Central memory CD8-positive, alpha-beta T cell (primary cell): ENCODE data around the gene HOXB2.

Experiments
- ATAC-seq: fragments of 150-1000 bp; cut with Tn5 transposase; replicated peaks from 2 replicates; pipeline ENCODE4 v1.10.0; 2022; ENCODE audit warnings: mild to moderate bottlenecking, moderate FRiP score, moderate number of reproducible peaks; ENCODE audit not compliant: poor library complexity, severe bottlenecking; ENCODE audit errors: extremely low read depth
- DNase-seq, 2 donors: peaks; one replicate each; pipeline ENCODE4 v3.0.0; 2021; ENCODE audit warnings: low spot score in 2 of 2
- H3K27ac Mint-ChIP-seq: one replicate; pipeline ENCODE4 v1.8.0; 2022; ENCODE audit warnings: low read depth, mild to moderate bottlenecking, moderate library complexity, mixed read lengths
- H3K27me3 Mint-ChIP-seq: one replicate; pipeline ENCODE4 v1.8.0; 2022; ENCODE audit warnings: mixed read lengths
- H3K36me3 Mint-ChIP-seq: one replicate; pipeline ENCODE4 v1.8.0; 2022; ENCODE audit warnings: mild to moderate bottlenecking, moderate library complexity, mixed read lengths; ENCODE audit not compliant: insufficient read depth
- H3K4me1 Mint-ChIP-seq: one replicate; pipeline ENCODE4 v1.8.0; 2022; ENCODE audit warnings: mixed read lengths
- H3K4me3 Mint-ChIP-seq: one replicate; pipeline ENCODE4 v1.8.0; 2022; ENCODE audit warnings: mild to moderate bottlenecking, moderate library complexity, mixed read lengths
- H3K9me3 Mint-ChIP-seq: one replicate; pipeline ENCODE4 v1.8.0; 2022; ENCODE audit warnings: mixed read lengths

Gene HOXB2

GRCh38 chr17:48530887-48531272 lies 14.0 kb downstream of the HOXB2 start, which contains the start of gene HOXB1:
HOXB1 (minus strand) TSS chr17:48531011; CDS start chr17:48530904, 107 bp downstream.
- ATAC-seq, result no peak

GRCh38 chr17:48530208-48530886 lies 14.6 kb downstream of the HOXB2 start:
- Mint-ChIP-seq H3K4me1 (no peaks in the 10 kb centered on the region), H3K36me3 (no peaks in the 10 kb centered on the region), H3K27me3 (peaks cover 15% of the 10 kb centered on the region), H3K27ac (no peak overlapping the region), H3K4me3 (no peak overlapping the region), H3K9me3 (no peaks in the 10 kb centered on the region)
- ATAC-seq (no peak), DNase-seq (no peak)

More at GRCh38 chr17:48530887-48531272, 14.0 kb downstream of the HOXB2 start, which contains the start of gene HOXB1:
- Mint-ChIP-seq H3K9me3 (no peaks in the 10 kb centered on the region), H3K4me1 (no peaks in the 10 kb centered on the region), H3K27ac (no peak within 1 kb of the TSS), H3K27me3 (peaks cover 10% of the 10 kb centered on the region), H3K36me3 (no peaks in the 10 kb centered on the region), H3K4me3 (no peak within 1 kb of the TSS)
- no peak for DNase-seq

GRCh38 chr17:48529683-48530009 lies 15.3 kb downstream of the HOXB2 start:
- Mint-ChIP-seq H3K27ac (no peak overlapping the region), H3K4me1 (no peaks in the 10 kb centered on the region), H3K9me3 (no peaks in the 10 kb centered on the region), H3K4me3 (no peak overlapping the region), H3K36me3 (no peaks in the 10 kb centered on the region), H3K27me3 (peaks cover 22% of the 10 kb centered on the region)
- no peak for ATAC-seq
- DNase-seq, result no peak

DNA sequence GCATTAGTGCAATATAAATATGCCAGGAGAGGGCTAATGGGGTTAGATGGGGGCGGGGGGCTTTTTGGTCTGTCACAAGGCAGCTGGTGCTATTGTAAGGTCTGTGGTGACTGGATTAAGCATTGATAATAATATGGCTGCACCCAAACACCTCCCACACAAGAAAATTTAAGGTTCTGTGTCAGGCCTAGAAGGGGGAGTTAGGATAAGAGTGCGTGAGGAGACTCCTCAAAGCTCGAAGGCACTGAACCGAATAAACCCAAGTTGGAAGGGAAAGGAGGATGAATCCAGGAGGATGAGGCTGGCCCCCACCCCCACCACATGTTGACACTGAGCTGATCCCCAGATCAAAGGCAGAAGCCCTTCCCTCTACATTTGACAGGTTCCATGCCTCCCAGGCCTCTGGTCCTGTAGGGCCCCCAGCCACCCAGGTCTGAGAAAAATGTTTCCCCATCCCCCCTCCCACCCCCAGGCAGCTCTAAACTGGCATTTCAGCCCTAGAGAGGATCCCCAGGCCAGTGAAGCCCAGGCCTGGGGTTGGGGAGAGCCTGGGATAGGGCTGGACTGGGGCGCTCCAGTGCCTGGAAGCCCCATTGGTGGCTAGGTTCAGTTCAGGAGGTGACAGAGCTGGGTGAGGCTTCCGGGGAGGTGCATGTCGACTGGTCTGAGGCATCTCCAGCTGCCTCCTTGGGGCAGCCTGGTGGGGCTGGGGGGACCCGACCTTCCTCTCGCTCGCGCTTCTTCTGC lies 15.8 kb downstream of the HOXB2 start:
- DNase-seq (no peak), ATAC-seq (no peak)
- no peaks in the 10 kb centered on the region for H3K4me1 Mint-ChIP-seq
- no peak overlapping the region for H3K4me3 Mint-ChIP-seq
- peaks cover 28% of the 10 kb centered on the region for H3K27me3 Mint-ChIP-seq
- H3K27ac Mint-ChIP-seq, result no peak overlapping the region
- H3K9me3 Mint-ChIP-seq, result no peaks in the 10 kb centered on the region
- no peaks in the 10 kb centered on the region for H3K36me3 Mint-ChIP-seq

DNA sequence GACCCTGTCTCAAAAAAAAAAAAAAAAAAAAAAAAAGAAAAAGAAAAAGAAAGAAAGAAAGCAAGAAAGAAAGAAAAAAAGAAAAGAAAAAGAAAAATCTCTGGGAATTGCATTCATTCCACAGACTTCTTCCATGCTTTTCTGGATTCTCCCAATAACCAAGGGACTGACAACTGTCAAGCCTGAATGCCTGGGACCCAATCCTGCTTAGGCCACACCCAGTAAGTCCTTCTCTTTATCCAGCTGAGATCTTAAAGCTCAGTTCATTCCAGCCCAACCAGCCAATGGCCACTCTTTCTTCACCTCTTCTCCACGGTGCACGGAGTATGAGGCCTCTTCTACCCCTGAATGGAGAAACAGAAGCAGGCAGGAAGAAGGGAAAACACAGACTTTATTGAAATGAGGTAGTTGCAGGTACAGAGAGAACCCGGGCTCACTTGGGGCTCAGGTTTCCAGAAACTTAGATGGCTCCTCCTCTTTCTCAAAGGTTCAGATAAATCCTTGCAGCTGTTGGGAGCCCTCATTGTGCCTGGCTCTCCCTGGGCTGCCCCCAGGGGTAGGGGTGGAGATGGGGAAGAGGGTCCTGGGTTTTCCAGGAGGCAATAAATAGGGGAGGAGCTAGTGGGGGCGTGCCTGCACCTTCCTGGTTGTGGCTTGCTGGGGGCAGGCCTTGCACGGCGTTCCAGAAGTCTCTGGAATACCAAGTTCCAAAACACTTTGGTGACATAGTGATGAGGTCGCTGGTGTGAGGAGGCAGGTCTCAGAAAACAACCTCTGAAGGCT lies 16.6 kb downstream of the HOXB2 start:
- Mint-ChIP-seq H3K9me3 (no peaks in the 10 kb centered on the region), H3K4me1 (no peaks in the 10 kb centered on the region), H3K27ac (no peak overlapping the region), H3K4me3 (no peak overlapping the region), H3K36me3 (no peaks in the 10 kb centered on the region), H3K27me3 (peaks cover 35% of the 10 kb centered on the region)
- no peak for ATAC-seq
- no peak for DNase-seq

- peaks cover 43% of the 10 kb centered on the region for H3K27me3 Mint-ChIP-seq
- no peaks in the 10 kb centered on the region for H3K36me3 Mint-ChIP-seq
- H3K27ac Mint-ChIP-seq, result no peak overlapping the region
- H3K4me1 Mint-ChIP-seq, result no peaks in the 10 kb centered on the region
- no peaks in the 10 kb centered on the region for H3K9me3 Mint-ChIP-seq
- no peak for ATAC-seq
- H3K4me3 Mint-ChIP-seq, result no peak overlapping the region
- DNase-seq, result no peak
Observed at GRCh38 chr17:48527547-48527932, 17.4 kb downstream of the HOXB2 start.

GRCh38 chr17:48526608-48527546 lies 18.0 kb downstream of the HOXB2 start:
- H3K27me3 Mint-ChIP-seq, result peaks cover 50% of the 10 kb centered on the region
- DNase-seq, result no peak

DNA sequence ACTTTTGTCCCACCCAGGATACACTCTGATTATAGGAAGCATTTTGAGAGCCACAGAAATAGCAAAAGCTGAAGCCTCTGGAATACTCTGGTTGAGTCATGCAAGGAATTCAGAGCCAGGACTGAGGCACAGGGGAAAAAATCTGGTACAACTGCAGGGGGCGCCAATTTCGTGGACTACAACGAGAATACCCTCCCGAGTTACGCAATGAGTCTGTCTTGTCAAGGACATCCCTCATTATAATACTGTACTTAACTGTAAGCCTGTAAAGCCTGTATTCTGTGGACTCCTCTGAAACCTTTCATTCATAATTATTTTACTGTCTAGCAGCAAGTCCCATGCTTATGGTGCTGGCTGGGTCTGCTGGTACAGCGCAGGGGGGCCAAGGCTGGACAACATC lies 21.9 kb downstream of the HOXB2 start:
- H3K27me3 Mint-ChIP-seq, result peaks cover 64% of the 10 kb centered on the region
- no peaks in the 10 kb centered on the region for H3K9me3 Mint-ChIP-seq
- H3K27ac Mint-ChIP-seq, result no peak overlapping the region
- DNase-seq (no peak), ATAC-seq (no peak)
- H3K4me1 Mint-ChIP-seq, result no peaks in the 10 kb centered on the region
- H3K36me3 Mint-ChIP-seq, result no peaks in the 10 kb centered on the region
- no peak overlapping the region for H3K4me3 Mint-ChIP-seq

More at GRCh38 chr17:48526608-48527546, 18.0 kb downstream of the HOXB2 start:
- H3K4me3 Mint-ChIP-seq, result no peak overlapping the region
- no peak for ATAC-seq
- H3K9me3 Mint-ChIP-seq, result no peaks in the 10 kb centered on the region
- H3K36me3 Mint-ChIP-seq, result no peaks in the 10 kb centered on the region
- no peak overlapping the region for H3K27ac Mint-ChIP-seq
- no peaks in the 10 kb centered on the region for H3K4me1 Mint-ChIP-seq

GRCh38 chr17:48522031-48522653 lies 22.8 kb downstream of the HOXB2 start:
- Mint-ChIP-seq H3K27ac (no peak overlapping the region), H3K4me1 (no peaks in the 10 kb centered on the region), H3K4me3 (no peak overlapping the region), H3K27me3 (peaks cover 73% of the 10 kb centered on the region), H3K36me3 (no peaks in the 10 kb centered on the region), H3K9me3 (no peaks in the 10 kb centered on the region)
- ATAC-seq (no peak), DNase-seq (no peak)

- H3K36me3 Mint-ChIP-seq, result no peaks in the 10 kb centered on the region
- H3K4me1 Mint-ChIP-seq, result no peaks in the 10 kb centered on the region
- H3K27me3 Mint-ChIP-seq, result peaks cover 66% of the 10 kb centered on the region
- no peaks in the 10 kb centered on the region for H3K9me3 Mint-ChIP-seq
- H3K27ac Mint-ChIP-seq, result no peak overlapping the region
- no peak for ATAC-seq
- DNase-seq, result no peak
- H3K4me3 Mint-ChIP-seq, result no peak overlapping the region
Observed at GRCh38 chr17:48520631-48521079, 24.3 kb downstream of the HOXB2 start.

GRCh38 chr17:48519427-48519826 lies 25.5 kb downstream of the HOXB2 start:
- peaks cover 66% of the 10 kb centered on the region for H3K27me3 Mint-ChIP-seq
- DNase-seq (no peak), ATAC-seq (no peak)
- no peaks in the 10 kb centered on the region for H3K36me3 Mint-ChIP-seq
- H3K27ac Mint-ChIP-seq, result no peak overlapping the region
- no peaks in the 10 kb centered on the region for H3K9me3 Mint-ChIP-seq
- H3K4me1 Mint-ChIP-seq, result no peaks in the 10 kb centered on the region
- H3K4me3 Mint-ChIP-seq, result no peak overlapping the region
